Measurements from ENCODE around the gene GALK1. TPM values are rescaled to one million over a fixed set of nuclear protein-coding genes. Genes with fewer than 3 reads are reported as not detected.
A peak's percentile ranks its signal among the peaks of the same experiment; 100 is the strongest.

The GALK1 gene
- total and polyA plus RNA-seq, 2 donors (not counting 1 experiment from before 2014, with no cell fraction given) = 10.2 to 62.8 TPM

DNA sequence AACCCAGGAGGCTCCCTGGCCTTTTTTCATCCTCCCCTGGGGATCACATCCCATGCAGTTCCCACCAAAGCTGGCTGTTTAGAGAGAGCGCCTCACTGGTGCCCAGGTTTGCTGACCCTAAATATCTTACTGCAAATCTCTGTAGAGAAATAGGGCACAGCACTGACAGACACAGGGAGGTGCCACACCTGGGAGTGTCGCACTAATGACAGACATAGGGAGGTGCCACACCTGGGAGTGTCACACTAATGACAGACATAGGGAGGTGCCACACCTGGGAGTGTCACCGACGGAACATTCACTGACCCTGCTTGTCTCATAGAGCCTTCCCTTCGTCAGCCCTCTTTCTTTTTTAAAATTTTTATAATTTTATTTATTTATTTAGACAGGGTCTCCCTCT, 45.2 kb upstream of the GALK1 start:
- no peak overlapping the region for H3K4me3 ChIP-seq (replicated peaks in 1 of 4; ENCODE audit: control extremely low read depth in 1 of 4, insufficient read depth in 1 of 4, low read depth in 3 of 4, low read length in 4 of 4)
- H3K9ac ChIP-seq (ENCODE audit: insufficient read depth, low read length) = no peak overlapping the region
- no peak overlapping the region for H3K27ac ChIP-seq (ENCODE audit: insufficient read depth, low read length)
- H3K4me1 ChIP-seq (ENCODE audit: control insufficient read depth, extremely low read depth, insufficient read depth, low read length) = peaks cover 5% of the 10 kb centered on the region
- peaks cover 21% of the 10 kb centered on the region for H3K36me3 ChIP-seq (ENCODE audit: control insufficient read depth, insufficient read depth, low read length)
- H3K4me2 ChIP-seq (ENCODE audit: extremely low read depth, insufficient read depth, low read length) = no peak overlapping the region
- no peaks in the 10 kb centered on the region for H3K9me3 ChIP-seq (ENCODE audit: control insufficient read depth, insufficient read depth, low read depth, low read length)
- H4K20me1 ChIP-seq (ENCODE audit: control insufficient read depth, extremely low read depth, insufficient read depth, low read length) = no peaks in the 10 kb centered on the region
- no peak for TF ChIP-seq EZH2 (IDR thresholded peaks at IDR 0.05; ENCODE audit: low read length, missing control alignments)
- TF ChIP-seq, protein P1, sequence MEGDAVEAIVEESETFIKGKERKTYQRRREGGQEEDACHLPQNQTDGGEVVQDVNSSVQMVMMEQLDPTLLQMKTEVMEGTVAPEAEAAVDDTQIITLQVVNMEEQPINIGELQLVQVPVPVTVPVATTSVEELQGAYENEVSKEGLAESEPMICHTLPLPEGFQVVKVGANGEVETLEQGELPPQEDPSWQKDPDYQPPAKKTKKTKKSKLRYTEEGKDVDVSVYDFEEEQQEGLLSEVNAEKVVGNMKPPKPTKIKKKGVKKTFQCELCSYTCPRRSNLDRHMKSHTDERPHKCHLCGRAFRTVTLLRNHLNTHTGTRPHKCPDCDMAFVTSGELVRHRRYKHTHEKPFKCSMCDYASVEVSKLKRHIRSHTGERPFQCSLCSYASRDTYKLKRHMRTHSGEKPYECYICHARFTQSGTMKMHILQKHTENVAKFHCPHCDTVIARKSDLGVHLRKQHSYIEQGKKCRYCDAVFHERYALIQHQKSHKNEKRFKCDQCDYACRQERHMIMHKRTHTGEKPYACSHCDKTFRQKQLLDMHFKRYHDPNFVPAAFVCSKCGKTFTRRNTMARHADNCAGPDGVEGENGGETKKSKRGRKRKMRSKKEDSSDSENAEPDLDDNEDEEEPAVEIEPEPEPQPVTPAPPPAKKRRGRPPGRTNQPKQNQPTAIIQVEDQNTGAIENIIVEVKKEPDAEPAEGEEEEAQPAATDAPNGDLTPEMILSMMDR (conservative IDR thresholded peaks at IDR 0.05 in 1 of 2, IDR thresholded peaks at IDR 0.05 in 1 of 2; ENCODE audit: low read depth in 1 of 2, low read length in 2 of 2) = no peak
- no peak for DNase-seq (ENCODE audit: low read depth in 2 of 2)
- no peak overlapping the region for H2AFZ ChIP-seq (ENCODE audit: low read length)
- H3K27me3 ChIP-seq (ENCODE audit: control insufficient read depth, insufficient read depth, low read length) = no peaks in the 10 kb centered on the region
- no peaks in the 10 kb centered on the region for H3K79me2 ChIP-seq (ENCODE audit: control insufficient read depth, insufficient read depth, low read length)

DNA sequence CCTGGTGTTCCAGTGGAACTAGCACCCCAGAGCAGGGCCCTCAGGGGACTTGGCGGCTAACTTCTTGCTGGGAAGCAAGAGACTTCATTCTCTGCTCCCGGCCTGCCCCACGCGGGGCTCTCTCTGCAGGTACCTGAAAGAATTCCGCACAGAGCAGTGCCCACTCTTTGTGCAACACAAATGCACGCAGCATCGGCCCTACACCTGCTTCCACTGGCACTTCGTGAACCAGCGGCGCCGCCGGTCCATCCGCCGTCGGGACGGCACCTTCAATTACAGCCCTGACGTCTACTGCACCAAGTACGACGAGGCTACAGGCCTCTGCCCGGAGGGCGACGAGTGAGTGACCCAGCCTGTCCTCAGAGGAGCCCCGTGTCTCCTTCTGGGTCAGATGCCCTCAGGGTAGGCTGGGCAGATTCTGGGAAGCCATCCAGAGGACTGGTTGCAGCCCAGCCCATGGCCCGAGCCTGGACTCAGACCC, 44.7 kb upstream of the GALK1 start:
- Histone ChIP-seq H3K4me2 (ENCODE audit: extremely low read depth, insufficient read depth, low read length) (no peak overlapping the region), H3K27me3 (ENCODE audit: control insufficient read depth, insufficient read depth, low read length) (no peaks in the 10 kb centered on the region), H3K4me3 (replicated peaks in 1 of 4; ENCODE audit: control extremely low read depth in 1 of 4, insufficient read depth in 1 of 4, low read depth in 3 of 4, low read length in 4 of 4) (no peak overlapping the region), H3K4me1 (ENCODE audit: control insufficient read depth, extremely low read depth, insufficient read depth, low read length) (peaks cover 5% of the 10 kb centered on the region), H2AFZ (ENCODE audit: low read length) (no peak overlapping the region), H3K9ac (ENCODE audit: insufficient read depth, low read length) (no peak overlapping the region), H3K9me3 (ENCODE audit: control insufficient read depth, insufficient read depth, low read depth, low read length) (no peaks in the 10 kb centered on the region), H4K20me1 (ENCODE audit: control insufficient read depth, extremely low read depth, insufficient read depth, low read length) (no peaks in the 10 kb centered on the region), H3K36me3 (ENCODE audit: control insufficient read depth, insufficient read depth, low read length) (peaks cover 18% of the 10 kb centered on the region), H3K79me2 (ENCODE audit: control insufficient read depth, insufficient read depth, low read length) (no peaks in the 10 kb centered on the region), H3K27ac (ENCODE audit: insufficient read depth, low read length) (no peak overlapping the region)
- no peak for DNase-seq (ENCODE audit: low read depth in 2 of 2)
- TF ChIP-seq, protein P1 (conservative IDR thresholded peaks at IDR 0.05 in 1 of 2, IDR thresholded peaks at IDR 0.05 in 1 of 2; ENCODE audit: low read depth in 1 of 2, low read length in 2 of 2) = no peak
- no peak for TF ChIP-seq EZH2 (IDR thresholded peaks at IDR 0.05; ENCODE audit: low read length, missing control alignments)

DNA sequence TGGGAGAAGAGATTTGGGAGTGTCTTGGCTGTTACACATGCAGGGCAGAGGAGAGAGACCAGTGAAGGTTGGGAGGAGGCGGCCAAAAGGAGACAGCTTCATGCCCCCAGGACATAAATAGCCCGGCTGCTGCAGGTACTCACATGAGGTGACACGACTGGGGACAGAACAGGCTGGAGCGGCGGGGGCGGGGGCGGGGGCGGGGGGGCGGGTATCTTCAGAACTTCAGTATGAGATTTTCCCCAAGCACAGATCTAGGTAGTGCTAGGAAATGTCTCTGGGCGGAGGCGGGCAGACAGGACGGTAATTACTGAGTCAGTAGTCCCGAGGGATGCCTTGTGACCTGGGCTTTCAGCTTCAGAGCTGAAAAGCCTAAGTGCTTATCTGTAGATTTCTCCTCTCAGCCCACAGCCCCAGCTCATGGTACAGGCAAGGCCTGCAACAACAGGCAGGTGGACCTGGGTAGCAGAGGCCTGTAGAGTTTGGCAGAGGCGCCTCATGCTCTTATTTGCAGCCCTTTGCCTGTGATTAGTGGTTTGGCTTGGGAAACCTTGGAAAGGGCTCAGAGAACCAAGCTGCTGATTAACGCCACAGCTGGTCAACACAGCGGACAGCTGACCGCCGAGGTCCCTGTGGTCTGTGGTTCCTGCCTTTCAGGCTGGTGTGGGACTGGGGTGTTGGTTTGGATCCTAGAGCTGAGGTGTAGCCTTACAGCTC, 44.1 kb upstream of the GALK1 start:
- no peaks in the 10 kb centered on the region for H4K20me1 ChIP-seq (ENCODE audit: control insufficient read depth, extremely low read depth, insufficient read depth, low read length)
- no peak overlapping the region for H3K4me3 ChIP-seq (replicated peaks in 1 of 4; ENCODE audit: control extremely low read depth in 1 of 4, insufficient read depth in 1 of 4, low read depth in 3 of 4, low read length in 4 of 4)
- no peak overlapping the region for H2AFZ ChIP-seq (ENCODE audit: low read length)
- no peaks in the 10 kb centered on the region for H3K9me3 ChIP-seq (ENCODE audit: control insufficient read depth, insufficient read depth, low read depth, low read length)
- H3K79me2 ChIP-seq (ENCODE audit: control insufficient read depth, insufficient read depth, low read length) = no peaks in the 10 kb centered on the region
- DNase-seq (ENCODE audit: low read depth in 2 of 2) = peak; percentile 42 to 87
- H3K36me3 ChIP-seq (ENCODE audit: control insufficient read depth, insufficient read depth, low read length) = peaks cover 15% of the 10 kb centered on the region
- TF ChIP-seq, protein P1 (conservative IDR thresholded peaks at IDR 0.05 in 1 of 2, IDR thresholded peaks at IDR 0.05 in 1 of 2; ENCODE audit: low read depth in 1 of 2, low read length in 2 of 2) = no peak
- no peak for TF ChIP-seq EZH2 (IDR thresholded peaks at IDR 0.05; ENCODE audit: low read length, missing control alignments)
- no peak overlapping the region for H3K27ac ChIP-seq (ENCODE audit: insufficient read depth, low read length)
- peak overlapping the region; percentile 44 for H3K4me2 ChIP-seq (ENCODE audit: extremely low read depth, insufficient read depth, low read length)
- peaks cover 5% of the 10 kb centered on the region for H3K4me1 ChIP-seq (ENCODE audit: control insufficient read depth, extremely low read depth, insufficient read depth, low read length)
- no peaks in the 10 kb centered on the region for H3K27me3 ChIP-seq (ENCODE audit: control insufficient read depth, insufficient read depth, low read length)
- H3K9ac ChIP-seq (ENCODE audit: insufficient read depth, low read length) = no peak overlapping the region
